HepG2 (cell line): ENCODE data around the gene IDUA. TPM values are rescaled to one million over a fixed set of nuclear protein-coding genes. Genes with fewer than 3 reads are reported as not detected.

ENCODE experiments used
- ARID3A ChIP-seq: IDR thresholded peaks from 2 replicates; pipeline ENCODE4 v1.6.1; 2012; ENCODE audit warnings: low read depth, low read length, improper control_type of control experiment
- ARID4A ChIP-seq: sonication (generic); formaldehyde crosslinking; IDR thresholded peaks from 2 replicates; pipeline ENCODE4 v1.5.0; 2020; ENCODE audit warnings: mild to moderate bottlenecking, missing genetic modification reagents, borderline replicate concordance
- ATAD3A ChIP-seq: sonication (generic); formaldehyde crosslinking; IDR thresholded peaks from 2 replicates; pipeline ENCODE4 v1.4.0; 2020; ENCODE audit warnings: missing genetic modification reagents
- HNF4G ChIP-seq, 2 experiments: sonication (generic) in 1 of 2; formaldehyde crosslinking in 1 of 2; IDR thresholded peaks; 2 replicates each; pipeline versions ENCODE4 v1.4.0 to v1.6.1; 2011 to 2020; ENCODE audit warnings: borderline replicate concordance in 2 of 2, low read depth in 2 of 2, mild to moderate bottlenecking in 2 of 2, low read length in 1 of 2, missing genetic modification reagents in 1 of 2, moderate library complexity in 1 of 2
- IRF9 ChIP-seq: sonication (generic); formaldehyde crosslinking; IDR thresholded peaks from 2 replicates; pipeline ENCODE4 v1.8.0; 2022; ENCODE audit warnings: missing genetic modification reagents, mild to moderate bottlenecking, borderline replicate concordance
- THAP8 ChIP-seq: sonication (generic); formaldehyde crosslinking; IDR thresholded peaks from 2 replicates; pipeline ENCODE4 v1.5.1; 2020; ENCODE audit warnings: missing genetic modification reagents, mild to moderate bottlenecking, borderline replicate concordance
- TMF1 ChIP-seq: sonication (generic); formaldehyde crosslinking; IDR thresholded peaks from 2 replicates; pipeline ENCODE4 v1.8.1; 2022; ENCODE audit warnings: low read depth, missing genetic modification reagents
- ZBTB1 ChIP-seq: sonication (generic); formaldehyde crosslinking; IDR thresholded peaks from 2 replicates; pipeline ENCODE4 v1.4.0; 2020; ENCODE audit warnings: missing genetic modification reagents, borderline replicate concordance
- ZBTB38 ChIP-seq: sonication (generic); formaldehyde crosslinking; IDR thresholded peaks from 2 replicates; pipeline ENCODE4 v1.5.1; 2020; ENCODE audit warnings: mild to moderate bottlenecking, missing genetic modification reagents
- ZNF512B ChIP-seq: sonication (generic); formaldehyde crosslinking; IDR thresholded peaks from 2 replicates; pipeline ENCODE4 v1.5.1; 2020; ENCODE audit warnings: missing genetic modification reagents, mild to moderate bottlenecking, borderline replicate concordance
- ZNF687 ChIP-seq: sonication (generic); formaldehyde crosslinking; IDR thresholded peaks from 2 replicates; pipeline ENCODE4 v1.5.1; 2020; ENCODE audit warnings: mild to moderate bottlenecking, missing genetic modification reagents, moderate library complexity
- polyA plus RNA-seq, 8 experiments: library from polyadenylated mRNA; depleted of rRNA in 3 of 8; stranded (reverse) in 7 of 8; unstranded in 1 of 8; fragments of >200 nt; fragmentation: Illumina TruSeq in 4 of 8; extraction: Trizol in 4 of 8; gene quantifications; 2 replicates each; pipeline versions ENCODE4 v1.2.1 to v1.2.3, GENCODE V29; 2011 to 2016; ENCODE audit warnings: low read depth in 4 of 8, missing spikeins in 1 of 8, mixed read lengths in 1 of 8; ENCODE audit not compliant: insufficient read depth in 1 of 8
- total RNA-seq, 5 experiments: library from RNA; depleted of rRNA; stranded (reverse); fragments of >200 nt; fragmentation: Illumina TruSeq; extraction: Trizol; gene quantifications; 2 replicates each; pipeline ENCODE4 v1.2.3, GENCODE V29; 2016; ENCODE audit warnings: low read depth in 1 of 5

Gene IDUA
- total and polyA plus RNA-seq, 2 of the 13 experiments (the other 11 are each of a cell fraction or from before 2014, with no cell fraction given): 0.77 to 1.0 TPM

- TF ChIP-seq ARID4A (CRISPR knock-in tag): peak; percentile 22; the same call in 1 of the 2 replicates
- no peak for TF ChIP-seq ZBTB1
- TF ChIP-seq IRF9 (CRISPR knock-in tag): peak; percentile 51; the same call in 1 of the 2 replicates
- no peak for TF ChIP-seq ATAD3A
- TF ChIP-seq ZBTB38 (CRISPR knock-in tag): no peak
- no peak; the same call in 1 of the 2 replicates for TF ChIP-seq THAP8 (CRISPR knock-in tag)
- no peak for TF ChIP-seq ARID3A
- TF ChIP-seq HNF4G (IDR thresholded peaks at IDR 0.05; ENCODE audit: borderline replicate concordance, low read depth, low read length): no peak
- TF ChIP-seq HNF4G (CRISPR knock-in tag; IDR thresholded peaks at IDR 0.05; ENCODE audit: borderline replicate concordance, low read depth): 0 out of 2 replicates have a peak, but pooled peaks have one; percentile 32
- TF ChIP-seq ZNF687 (CRISPR knock-in tag): peak; percentile 81
- TF ChIP-seq ZNF512B (CRISPR knock-in tag): 0 out of 2 replicates have a peak, but pooled peaks have one; percentile 31
- TF ChIP-seq TMF1 (CRISPR knock-in tag): no peak
Observed at GRCh38 chr4:985123-985830, 1.6 kb upstream of the IDUA start (continued).
